K562 (cell line): ENCODE results near the gene ATE1. TPM values are rescaled to one million over a fixed set of nuclear protein-coding genes. Genes with fewer than 3 reads are reported as not detected.

ENCODE experiments used
- ATAC-seq: fragments of 200-7000 bp; cut with Tn5 transposase; 3 replicates; pipeline ENCODE4 v1.9.1; 2020; ENCODE audit warnings: moderate library complexity
- BruUV-seq: library from RNA; stranded (reverse); fragments of 400-500 nt; replicated peaks from 2 replicates; lab custom pipeline; 2021; lab: Mats Ljungman, UMichigan
- CTCF ChIA-PET: fragments of 300-600 bp; formaldehyde crosslinking; extraction: SDS; loops from one replicate; lab custom pipeline; 2021; ENCODE audit warnings: low intra/inter-chr PET ratio; lab: Yijun Ruan, JAX
- POLR2A ChIA-PET: fragments of 300-600, 350-650 bp; sonication (Branson Sonifier 250); formaldehyde crosslinking; extraction: SDS; loops from one replicate; lab custom pipeline; 2021; ENCODE audit warnings: antibody characterized with exemption, inconsistent platforms; lab: Yijun Ruan, JAX
- DNase-seq, 4 experiments: peaks; one replicate each; pipeline versions ENCODE4 v3.0.0 to v3.0.0-alpha.2; 2011 to 2018; ENCODE audit warnings: low spot score in 3 of 4, mixed read lengths in 3 of 4; ENCODE audit errors: extremely low read depth in 1 of 4
- FAIRE-seq: peaks from 2 replicates; lab custom pipeline; 2011; peaks lifted over from hg19 to GRCh38; lab: Jason Lieb, UNC
- H2AFZ ChIP-seq: 2 replicates; pipeline ENCODE4 v1.6.0; 2011; ENCODE audit warnings: low read depth, low read length, control low read depth, inconsistent platforms
- H3K27ac ChIP-seq: fragments of 200-600 bp; 3 replicates; pipeline ENCODE4 v1.8.0; 2011; ENCODE audit warnings: low read depth, mild to moderate bottlenecking, control low read depth, inconsistent platforms, low read length, moderate library complexity, mixed read lengths; ENCODE audit errors: extremely low read depth
- H3K27me3 ChIP-seq, 2 experiments: fragments of 300-600 bp in 1 of 2; 2 replicates in 1 of 2; 3 replicates in 1 of 2; pipeline versions ENCODE4 v1.6.0 to v1.8.0; 2011; ENCODE audit warnings: inconsistent platforms in 2 of 2, low read length in 2 of 2, mild to moderate bottlenecking in 1 of 2, mixed read lengths in 1 of 2, moderate library complexity in 1 of 2; ENCODE audit not compliant: control insufficient read depth in 2 of 2, insufficient read depth in 2 of 2
- H3K36me3 ChIP-seq: fragments of 300-600 bp; 3 replicates; pipeline ENCODE4 v1.8.0; 2011; ENCODE audit warnings: mild to moderate bottlenecking, low read length, inconsistent platforms; ENCODE audit not compliant: control insufficient read depth, insufficient read depth
- H3K4me1 ChIP-seq, 2 experiments: fragments of 200-600 bp in 1 of 2; replicated peaks in 1 of 2; 2 replicates in 1 of 2; 3 replicates in 1 of 2; pipeline versions ENCODE4 v1.5.1 to v1.8.0; 2011; ENCODE audit warnings: inconsistent platforms in 2 of 2, low read length in 2 of 2, mild to moderate bottlenecking in 1 of 2, mixed read lengths in 1 of 2, moderate library complexity in 1 of 2; ENCODE audit not compliant: control insufficient read depth in 2 of 2, insufficient read depth in 2 of 2
- H3K4me2 ChIP-seq: 2 replicates; pipeline ENCODE4 v1.6.1; 2011; ENCODE audit warnings: low read length, control low read depth, inconsistent platforms, mixed read lengths; ENCODE audit not compliant: insufficient read depth
- H3K4me3 ChIP-seq: fragments of 200-600 bp; sonication (generic), shearing (Covaris generic); 2 replicates; pipeline ENCODE4 v1.5.1; 2016; ENCODE audit warnings: control low read depth, inconsistent platforms
- H3K79me2 ChIP-seq: fragments of 200-600 bp; 3 replicates; pipeline ENCODE4 v1.8.0; 2011; ENCODE audit warnings: low read length, inconsistent platforms; ENCODE audit not compliant: control insufficient read depth, insufficient read depth
- H3K9ac ChIP-seq, 2 experiments: 2 replicates each; pipeline versions ENCODE4 v1.6.0 to v1.6.1; 2011; ENCODE audit warnings: low read depth in 2 of 2, low read length in 2 of 2, control low read depth in 1 of 2, inconsistent platforms in 1 of 2, mild to moderate bottlenecking in 1 of 2, mixed read lengths in 1 of 2; ENCODE audit not compliant: insufficient read depth in 1 of 2
- H3K9me1 ChIP-seq: one replicate; pipeline ENCODE4 v1.6.0; 2011; ENCODE audit warnings: inconsistent platforms, mild to moderate bottlenecking, low read length, moderate library complexity; ENCODE audit not compliant: control insufficient read depth, insufficient read depth
- H3K9me3 ChIP-seq: replicated peaks from 2 replicates; pipeline ENCODE4 v1.5.1; 2011; ENCODE audit warnings: low read depth, low read length, inconsistent platforms; ENCODE audit not compliant: control insufficient read depth, insufficient read depth
- H4K20me1 ChIP-seq: replicated peaks from 2 replicates; pipeline ENCODE4 v1.6.1; 2011; ENCODE audit warnings: low read length, inconsistent platforms, mixed read lengths; ENCODE audit not compliant: control insufficient read depth, insufficient read depth
- ARID3A ChIP-seq: IDR thresholded peaks from 2 replicates; pipeline ENCODE4 v1.6.1; 2012; ENCODE audit warnings: low read depth, low read length, improper control_type of control experiment, borderline replicate concordance
- EWSR1 ChIP-seq: fragments of 450-650 bp; IDR thresholded peaks from 2 replicates; pipeline ENCODE4 v1.6.1; 2018; ENCODE audit warnings: borderline replicate concordance, mild to moderate bottlenecking, low read depth, moderate library complexity; ENCODE audit not compliant: partially characterized antibody
- HDAC3 ChIP-seq: fragments of 450-650 bp; IDR thresholded peaks from 2 replicates; pipeline ENCODE4 v1.6.1; 2018; ENCODE audit warnings: borderline replicate concordance, mild to moderate bottlenecking, moderate library complexity; ENCODE audit not compliant: partially characterized antibody
- NFXL1 ChIP-seq: fragments of 450-650 bp; formaldehyde crosslinking; IDR thresholded peaks from 2 replicates; pipeline ENCODE4 v1.4.0; 2021; ENCODE audit warnings: mild to moderate bottlenecking
- NR2F6 ChIP-seq: fragments of 450-650 bp; formaldehyde crosslinking; IDR thresholded peaks from 2 replicates; pipeline ENCODE4 v1.4.0; 2020; ENCODE audit warnings: mild to moderate bottlenecking
- RFX5 ChIP-seq: IDR thresholded peaks from 2 replicates; pipeline ENCODE4 v1.6.1; 2011; ENCODE audit warnings: low read depth, mild to moderate bottlenecking, improper control_type of control experiment, low read length
- YY1 ChIP-seq, 3 experiments: IDR thresholded peaks; 2 replicates each; pipeline ENCODE4 v1.6.1; 2011; ENCODE audit warnings: low read length in 2 of 3, mild to moderate bottlenecking in 2 of 3, moderate library complexity in 2 of 3, borderline replicate concordance in 1 of 3, control low read depth in 1 of 3, low read depth in 1 of 3; ENCODE audit not compliant: insufficient read depth in 3 of 3, insufficient replicate concordance in 2 of 3, control insufficient read depth in 1 of 3, insufficient read length in 1 of 3; ENCODE audit errors: extremely low read depth in 1 of 3
- ZBTB49 ChIP-seq: sonication (generic); formaldehyde crosslinking; IDR thresholded peaks from 2 replicates; pipeline ENCODE4 v1.8.0; 2022; ENCODE audit warnings: missing genetic modification reagents, mild to moderate bottlenecking, borderline replicate concordance
- WGBS: fragments of 100-300 bp; shearing (Covaris generic); methylation state at CpG from one replicate; pipeline ENCODE4 v1.1.6; 2016; ENCODE audit warnings: low coverage, mixed read lengths; ENCODE audit not compliant: insufficient coverage; ENCODE audit errors: missing lambda C conversion rate; 5-methylcytosine and 5-hydroxymethylcytosine counted together
- in situ Hi-C: fragments of 300-500 bp; cut with MboI; formaldehyde crosslinking; loops from 4 replicates; pipeline ENCODE4 v1.15.0; 2018; ENCODE audit warnings: inconsistent platforms, mixed read lengths
- intact Hi-C: fragments of 100-400 bp; cut with micrococcal nuclease; formaldehyde crosslinking; loops from 2 replicates; pipeline ENCODE4 v1.14.2; 2022
- polyA plus RNA-seq, 8 experiments: library from polyadenylated mRNA; depleted of rRNA in 4 of 8; stranded (reverse) in 5 of 8; unstranded in 3 of 8; fragments of >200 nt; fragmentation: Nextera tagmentation in 2 of 8; fragmentation: Illumina TruSeq in 1 of 8; extraction: Ambion mirVana in 2 of 8; extraction: Trizol in 1 of 8; gene quantifications; 2 replicates each; pipeline versions ENCODE4 v1.2.1 to v1.2.3, GENCODE V29; 2011 to 2014; ENCODE audit warnings: inconsistent platforms in 1 of 8, missing spikeins in 1 of 8
- total RNA-seq, 7 experiments: library from RNA; depleted of rRNA in 6 of 7; stranded (reverse); fragments of >200 nt in 6 of 7; fragmentation: Illumina TruSeq in 2 of 7; extraction: Trizol in 2 of 7; gene quantifications; 2 replicates each; pipeline versions ENCODE4 v1.2.1 to v1.2.3, GENCODE V29; 2011 to 2021; ENCODE audit warnings: low replicate concordance in 1 of 7
- TF ChIP-seq, protein P1 (sequence below), 2 experiments: IDR thresholded peaks; 2 replicates each; pipeline ENCODE4 v1.6.1; 2012; ENCODE audit warnings: improper control_type of control experiment in 2 of 2, low read depth in 2 of 2, low read length in 2 of 2, borderline replicate concordance in 1 of 2

The ATE1 gene
- total and polyA plus RNA-seq, 9 of the 15 experiments (the other 6 are each of a cell fraction or from before 2014, with no cell fraction given), result 3.0 to 14.2 (median 8.8) TPM

DNA sequence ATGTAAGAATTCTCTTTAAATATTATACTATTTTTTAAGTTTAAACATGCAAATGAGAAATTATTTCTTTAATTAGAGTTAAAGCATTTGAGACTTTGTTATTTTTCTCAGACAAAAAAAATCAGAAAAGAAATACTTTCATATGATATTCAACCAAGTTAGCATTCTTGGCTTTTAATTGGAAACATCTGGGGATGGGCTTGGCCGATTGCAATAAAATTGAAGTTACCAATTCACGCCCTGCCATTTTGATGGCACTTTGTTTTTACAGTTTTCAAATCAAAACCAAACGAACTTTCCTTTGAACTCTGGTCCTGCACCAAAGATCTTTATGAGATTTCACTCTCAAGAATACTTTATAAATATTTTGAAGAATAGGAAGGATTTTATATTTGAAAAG, 127.7 kb downstream of the ATE1 start:
- Histone ChIP-seq H3K79me2 (no peaks in the 10 kb centered on the region), H3K36me3 (no peaks in the 10 kb centered on the region), H4K20me1 (no peaks in the 10 kb centered on the region), H3K27me3 (no peaks in the 10 kb centered on the region), H3K27ac (no peak overlapping the region), H3K9ac (no peak overlapping the region), H3K9me1 (no peaks in the 10 kb centered on the region), H2AFZ (no peak overlapping the region), H3K4me2 (no peak overlapping the region), H3K4me1 (no peaks in the 10 kb centered on the region), H3K9me3 (no peaks in the 10 kb centered on the region), H3K4me3 (no peak overlapping the region)
- no TSS peak for BruUV-seq
- no peak for FAIRE-seq
- WGBS, result 67% methylated on average over 3 of the region's 3 CpGs
- TF ChIP-seq HDAC3 (no peak), RFX5 (no peak), ZBTB49 (no peak), EWSR1 (no peak), NFXL1 (CRISPR knock-in tag) (no peak), ARID3A (no peak), NR2F6 (CRISPR knock-in tag) (no peak), YY1 (IDR thresholded peaks at IDR 0.05; ENCODE audit: borderline replicate concordance in 1 of 3, control insufficient read depth in 1 of 3, extremely low read depth in 1 of 3, insufficient read depth in 3 of 3, insufficient read length in 1 of 3, insufficient replicate concordance in 2 of 3, low read depth in 1 of 3, low read length in 2 of 3) (no peak)
- TF ChIP-seq, protein P1, sequence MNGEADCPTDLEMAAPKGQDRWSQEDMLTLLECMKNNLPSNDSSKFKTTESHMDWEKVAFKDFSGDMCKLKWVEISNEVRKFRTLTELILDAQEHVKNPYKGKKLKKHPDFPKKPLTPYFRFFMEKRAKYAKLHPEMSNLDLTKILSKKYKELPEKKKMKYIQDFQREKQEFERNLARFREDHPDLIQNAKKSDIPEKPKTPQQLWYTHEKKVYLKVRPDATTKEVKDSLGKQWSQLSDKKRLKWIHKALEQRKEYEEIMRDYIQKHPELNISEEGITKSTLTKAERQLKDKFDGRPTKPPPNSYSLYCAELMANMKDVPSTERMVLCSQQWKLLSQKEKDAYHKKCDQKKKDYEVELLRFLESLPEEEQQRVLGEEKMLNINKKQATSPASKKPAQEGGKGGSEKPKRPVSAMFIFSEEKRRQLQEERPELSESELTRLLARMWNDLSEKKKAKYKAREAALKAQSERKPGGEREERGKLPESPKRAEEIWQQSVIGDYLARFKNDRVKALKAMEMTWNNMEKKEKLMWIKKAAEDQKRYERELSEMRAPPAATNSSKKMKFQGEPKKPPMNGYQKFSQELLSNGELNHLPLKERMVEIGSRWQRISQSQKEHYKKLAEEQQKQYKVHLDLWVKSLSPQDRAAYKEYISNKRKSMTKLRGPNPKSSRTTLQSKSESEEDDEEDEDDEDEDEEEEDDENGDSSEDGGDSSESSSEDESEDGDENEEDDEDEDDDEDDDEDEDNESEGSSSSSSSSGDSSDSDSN (IDR thresholded peaks at IDR 0.05; ENCODE audit: borderline replicate concordance in 1 of 2, low read depth in 2 of 2, low read length in 2 of 2), result no peak
- ChIA-PET POLR2A (no interaction called here), CTCF (no interaction called here)
- in situ Hi-C loops (no loop called here), intact Hi-C loops (no loop called here)
- ATAC-seq, result no peak
- DNase-seq, result no peak
